ENCODE measurements around the gene LRRC28. TPM values are rescaled to one million over a fixed set of nuclear protein-coding genes. Genes with fewer than 3 reads are reported as not detected.

LRRC28 gene
- total and polyA plus RNA-seq, 10 of the 15 experiments (the other 5 are each of a cell fraction or from before 2014, with no cell fraction given) = 21.3 to 54.9 (median 27.7) TPM

GRCh38 chr15:99414755-99415731 is 163.8 kb downstream of the LRRC28 start:
- Histone ChIP-seq H4K20me1 (ENCODE audit: control insufficient read depth, insufficient read depth) (no peaks in the 10 kb centered on the region), H3K27me3 (replicated peaks in 1 of 2; ENCODE audit: control insufficient read depth in 2 of 2, insufficient read depth in 2 of 2, low read length in 1 of 2) (no peaks in the 10 kb centered on the region; a peak in 1 of 4 replicates), H3K27ac (ENCODE audit: control insufficient read depth, insufficient read depth) (no peak overlapping the region), H2AFZ (ENCODE audit: control insufficient read depth, low read depth, low read length) (no peak overlapping the region), H3K79me2 (ENCODE audit: control insufficient read depth, insufficient read depth, low read length) (no peaks in the 10 kb centered on the region), H3K9me3 (replicated peaks; ENCODE audit: control insufficient read depth, insufficient read depth, low read length) (no peaks in the 10 kb centered on the region), H3K4me1 (ENCODE audit: control insufficient read depth, insufficient read depth, low read length) (no peaks in the 10 kb centered on the region), H3K36me3 (ENCODE audit: control insufficient read depth in 2 of 2, insufficient read depth in 2 of 2, low read length in 1 of 2) (no peaks in the 10 kb centered on the region), H3K4me3 (no peak overlapping the region), H3K9ac (ENCODE audit: control insufficient read depth, insufficient read depth, low read length) (no peak overlapping the region), H3K4me2 (ENCODE audit: control insufficient read depth, insufficient read depth) (no peak overlapping the region)
- ATAC-seq (no peak), FAIRE-seq (no peak), DNase-seq (ENCODE audit: low read depth, low spot score) (no peak)
- WGBS (ENCODE audit: insufficient coverage, insufficient replicate concordance, low lambda C conversion rate, missing lambda C conversion rate) = 64% methylated on average over 25 of the region's 25 CpGs
- CTCF ChIA-PET = interaction anchor here (1.1 to 1.5 kb wide), 3 partner anchors 89 to 341 kb away, joined by 3 read pairs; no protein-coding TSS in a partner anchor
- no peak for TF ChIP-seq IRF5 (IDR thresholded peaks at IDR 0.05; ENCODE audit: borderline replicate concordance)
- TF ChIP-seq CHD2 (IDR thresholded peaks at IDR 0.05; ENCODE audit: borderline replicate concordance, low read depth, low read length) = no peak
- TF ChIP-seq RBBP5 (conservative IDR thresholded peaks at IDR 0.05) = no peak
- no peak for TF ChIP-seq FOXK2 (IDR thresholded peaks at IDR 0.05)
- TF ChIP-seq TCF3 (IDR thresholded peaks at IDR 0.05; ENCODE audit: borderline replicate concordance, insufficient read depth, low read depth, low read length) = no peak
- no peak for TF ChIP-seq RFX5 (IDR thresholded peaks at IDR 0.05; ENCODE audit: low read depth, low read length)
- TF ChIP-seq PML (IDR thresholded peaks at IDR 0.05; ENCODE audit: low read length) = no peak
- TF ChIP-seq PRDM15 (CRISPR knock-in tag; IDR thresholded peaks at IDR 0.05) = no peak
- no peak for TF ChIP-seq HCFC1 (IDR thresholded peaks at IDR 0.05; ENCODE audit: low read length)
- no peak for TF ChIP-seq STAT1 (conservative IDR thresholded peaks at IDR 0.05)
- no TSS peak for BruUV-seq (replicated peaks)
- in situ Hi-C loops (cut with MboI) = no loop called here
- intact Hi-C loops (cut with micrococcal nuclease; ENCODE audit: unreplicated experiment) = no loop called here
- POLR2A ChIA-PET = no interaction called here
- SMC1A ChIA-PET (ENCODE audit: uncharacterized antibody, unreplicated experiment) = no interaction called here
- RAD21 ChIA-PET (ENCODE audit: unreplicated experiment) = no interaction called here
